IMR-90 (cell line): ENCODE results near the gene FAM234A. TPM values are rescaled to one million over a fixed set of nuclear protein-coding genes. Genes with fewer than 3 reads are reported as not detected.

Experiments
- ATAC-seq: fragments of 200-7000 bp; cut with Tn5 transposase; 2 replicates; pipeline ENCODE4 v1.9.1; 2020; ENCODE audit warnings: low read depth, mild to moderate bottlenecking, moderate library complexity
- BruUV-seq: library from RNA; stranded (reverse); fragments of 400-500 nt; replicated peaks from 2 replicates; lab custom pipeline; 2021; lab: Mats Ljungman, UMichigan
- CTCF ChIA-PET: fragments of 300-600 bp; formaldehyde crosslinking; extraction: SDS; loops from one replicate; lab custom pipeline; 2021; ENCODE audit warnings: antibody characterized with exemption; lab: Yijun Ruan, JAX
- POLR2A ChIA-PET: fragments of 300-600 bp; sonication (Branson Sonifier 250); formaldehyde crosslinking; loops from one replicate; lab custom pipeline; 2022; ENCODE audit warnings: antibody characterized with exemption; ENCODE audit not compliant: unreplicated experiment; lab: Charles Lee
- DNase-seq: peaks from one replicate; pipeline ENCODE4 v3.0.0; 2013
- H2AFZ ChIP-seq: replicated peaks from 2 replicates; pipeline ENCODE3; 2013; ENCODE audit warnings: low read length, mild to moderate bottlenecking; ENCODE audit not compliant: poor library complexity
- H2AK5ac ChIP-seq: 2 replicates; pipeline ENCODE4 v1.6.1; 2013; ENCODE audit warnings: low read depth, low read length, inconsistent platforms
- H2AK9ac ChIP-seq: replicated peaks from 2 replicates; pipeline ENCODE3; 2013; ENCODE audit warnings: mild to moderate bottlenecking, low read depth, low read length, moderate library complexity; ENCODE audit not compliant: poor library complexity
- H2BK120ac ChIP-seq: 2 replicates; pipeline ENCODE4 v1.6.1; 2013; ENCODE audit warnings: low read depth, low read length, inconsistent platforms
- H2BK15ac ChIP-seq: 3 replicates; pipeline ENCODE4 v1.6.1; 2013; ENCODE audit warnings: low read depth, low read length, inconsistent platforms
- H2BK20ac ChIP-seq: 2 replicates; pipeline ENCODE4 v1.6.1; 2013; ENCODE audit warnings: low read depth, mild to moderate bottlenecking, inconsistent platforms, low read length, moderate library complexity
- H2BK5ac ChIP-seq: 2 replicates; pipeline ENCODE4 v1.6.1; 2013; ENCODE audit warnings: mild to moderate bottlenecking, low read depth, low read length, inconsistent platforms; ENCODE audit not compliant: poor library complexity, severe bottlenecking
- H3K14ac ChIP-seq: replicated peaks from 2 replicates; pipeline ENCODE4 v1.6.1; 2013; ENCODE audit warnings: low read depth, low read length, inconsistent platforms
- H3K18ac ChIP-seq: 2 replicates; pipeline ENCODE4 v1.6.1; 2013; ENCODE audit warnings: low read depth, low read length, control low read depth
- H3K23ac ChIP-seq: 2 replicates; pipeline ENCODE4 v1.6.1; 2013; ENCODE audit warnings: low read depth, low read length, inconsistent platforms
- H3K27ac ChIP-seq: 2 replicates; pipeline ENCODE4 v1.5.1; 2013; ENCODE audit warnings: mild to moderate bottlenecking, control low read depth, low read length; ENCODE audit not compliant: insufficient read depth
- H3K27me3 ChIP-seq: 2 replicates; pipeline ENCODE4 v1.6.1; 2013; ENCODE audit warnings: low read length; ENCODE audit not compliant: control insufficient read depth, insufficient read depth
- H3K36me3 ChIP-seq: 2 replicates; pipeline ENCODE4 v1.6.1; 2013; ENCODE audit warnings: low read length, mixed read lengths; ENCODE audit not compliant: control insufficient read depth, insufficient read depth
- H3K4ac ChIP-seq: 2 replicates; pipeline ENCODE4 v1.6.1; 2013; ENCODE audit warnings: low read depth, low read length, inconsistent platforms
- H3K4me1 ChIP-seq: 2 replicates; pipeline ENCODE4 v1.6.1; 2013; ENCODE audit warnings: low read length, mixed read lengths; ENCODE audit not compliant: control insufficient read depth, insufficient read depth
- H3K4me2 ChIP-seq: 2 replicates; pipeline ENCODE4 v1.6.1; 2013; ENCODE audit warnings: low read depth, mild to moderate bottlenecking, control low read depth, low read length, moderate library complexity
- H3K4me3 ChIP-seq: 2 replicates; pipeline ENCODE4 v1.5.1; 2013; ENCODE audit warnings: low read depth, mild to moderate bottlenecking, control low read depth, low read length, moderate library complexity; ENCODE audit not compliant: insufficient read depth
- H3K56ac ChIP-seq: 2 replicates; pipeline ENCODE4 v1.6.1; 2013; ENCODE audit warnings: low read length, inconsistent platforms; ENCODE audit not compliant: insufficient read depth; ENCODE audit errors: extremely low read depth
- H3K79me1 ChIP-seq, 2 experiments: 2 replicates each; pipeline ENCODE4 v1.6.1; 2013; ENCODE audit warnings: low read length in 2 of 2, inconsistent platforms in 1 of 2, low read depth in 1 of 2
- H3K9ac ChIP-seq: 2 replicates; pipeline ENCODE4 v1.6.1; 2013; ENCODE audit warnings: low read depth, low read length, control low read depth
- H3K9me1 ChIP-seq: 2 replicates; pipeline ENCODE4 v1.6.1; 2013; ENCODE audit warnings: low read length, inconsistent platforms; ENCODE audit not compliant: insufficient read depth
- H3K9me3 ChIP-seq: 2 replicates; pipeline ENCODE4 v1.6.1; 2013; ENCODE audit warnings: low read length; ENCODE audit not compliant: control insufficient read depth, insufficient read depth
- H4K20me1 ChIP-seq: 2 replicates; pipeline ENCODE4 v1.6.1; 2013; ENCODE audit warnings: low read length, inconsistent platforms; ENCODE audit not compliant: insufficient read depth
- H4K5ac ChIP-seq: 2 replicates; pipeline ENCODE4 v1.6.1; 2013; ENCODE audit warnings: mild to moderate bottlenecking, low read depth, low read length, control low read depth
- H4K8ac ChIP-seq, 2 experiments: 2 replicates each; pipeline ENCODE4 v1.6.1; 2013; ENCODE audit warnings: low read depth in 2 of 2, low read length in 2 of 2, control low read depth in 1 of 2, inconsistent platforms in 1 of 2
- H4K91ac ChIP-seq: 2 replicates; pipeline ENCODE4 v1.6.1; 2013; ENCODE audit warnings: low read depth, low read length, inconsistent platforms; ENCODE audit not compliant: insufficient read depth
- BHLHE40 ChIP-seq: fragments of 150-350 bp; IDR thresholded peaks from 2 replicates; pipeline ENCODE4 v1.6.1; 2016; ENCODE audit warnings: mild to moderate bottlenecking, low read depth, low read length
- CEBPB ChIP-seq: IDR thresholded peaks from 2 replicates; pipeline ENCODE4 v1.6.1; 2012; ENCODE audit warnings: low read depth, low read length, improper control_type of control experiment
- CHD1 ChIP-seq: IDR thresholded peaks from 2 replicates; pipeline ENCODE4 v1.6.1; 2012; ENCODE audit warnings: low read depth, low read length, improper control_type of control experiment
- CTCF ChIP-seq: conservative IDR thresholded peaks from 2 replicates; pipeline ENCODE4 v1.5.1; 2012; ENCODE audit warnings: mild to moderate bottlenecking, low read depth, low read length, improper control_type of control experiment
- ELK1 ChIP-seq: fragments of 150-350 bp; IDR thresholded peaks from 2 replicates; pipeline ENCODE4 v1.6.1; 2016; ENCODE audit warnings: low read depth, mild to moderate bottlenecking, low read length, moderate library complexity, borderline replicate concordance
- FOS ChIP-seq: fragments of 150-350 bp; IDR thresholded peaks from 2 replicates; pipeline ENCODE4 v1.6.1; 2016; ENCODE audit warnings: low read depth, low read length
- MAFK ChIP-seq: IDR thresholded peaks from 2 replicates; pipeline ENCODE4 v1.6.1; 2012; ENCODE audit warnings: low read depth, low read length, improper control_type of control experiment
- MAZ ChIP-seq: IDR thresholded peaks from 2 replicates; pipeline ENCODE4 v1.6.1; 2012; ENCODE audit warnings: low read depth, mild to moderate bottlenecking, low read length, improper control_type of control experiment, moderate library complexity, borderline replicate concordance
- MXI1 ChIP-seq: IDR thresholded peaks from 2 replicates; pipeline ENCODE4 v1.6.1; 2012; ENCODE audit warnings: low read depth, mild to moderate bottlenecking, low read length, moderate library complexity, borderline replicate concordance
- NFE2L2 ChIP-seq: fragments of 150-350 bp; IDR thresholded peaks from 2 replicates; pipeline ENCODE4 v1.6.1; 2016; ENCODE audit warnings: low read depth, mild to moderate bottlenecking, low read length
- POLR2A ChIP-seq: IDR thresholded peaks from 2 replicates; pipeline ENCODE4 v1.6.1; 2012; ENCODE audit warnings: mild to moderate bottlenecking, low read depth, low read length
- RAD21 ChIP-seq: IDR thresholded peaks from 2 replicates; pipeline ENCODE4 v1.6.1; 2012; ENCODE audit warnings: low read length, improper control_type of control experiment
- RCOR1 ChIP-seq: IDR thresholded peaks from 2 replicates; pipeline ENCODE4 v1.6.1; 2012; ENCODE audit warnings: mild to moderate bottlenecking, low read length, improper control_type of control experiment; ENCODE audit not compliant: insufficient replicate concordance
- RFX5 ChIP-seq: IDR thresholded peaks from 2 replicates; pipeline ENCODE4 v1.8.0; 2012; ENCODE audit warnings: low read depth, mild to moderate bottlenecking, low read length, moderate library complexity
- SMC3 ChIP-seq: fragments of 150-350 bp; IDR thresholded peaks from 2 replicates; pipeline ENCODE4 v1.6.1; 2016; ENCODE audit warnings: low read depth, mild to moderate bottlenecking, antibody characterized with exemption, low read length, moderate library complexity
- USF2 ChIP-seq: fragments of 150-350 bp; IDR thresholded peaks from 2 replicates; pipeline ENCODE4 v1.6.1; 2017; ENCODE audit warnings: mild to moderate bottlenecking, antibody characterized with exemption, low read length, low read depth
- WGBS, 2 experiments: methylation state at CpG; one replicate each; pipeline versions ENCODE4 v1.1.5 to v1.1.7; 2013; ENCODE audit warnings: missing lambda C conversion rate in 2 of 2; ENCODE audit not compliant: insufficient read length in 1 of 2; ENCODE audit errors: extremely low coverage in 2 of 2; 5-methylcytosine and 5-hydroxymethylcytosine counted together
- dilution Hi-C: fragments of 300-500 bp; cut with HindIII; formaldehyde crosslinking; loops from one replicate; pipeline ENCODE4 v1.14.3; 2018; ENCODE audit warnings: low sequenced_read_pairs; ENCODE audit not compliant: unreplicated experiment
- in situ Hi-C: fragments of 300-500 bp; cut with MboI; formaldehyde crosslinking; loops from 3 replicates; pipeline ENCODE4 v1.14.3; 2019; ENCODE audit warnings: low sequenced_read_pairs, inconsistent platforms, mixed read lengths
- intact Hi-C: fragments of 100-400 bp; cut with micrococcal nuclease; formaldehyde crosslinking; loops from 2 replicates; pipeline ENCODE4 v1.10.0; 2022
- polyA plus RNA-seq, 3 experiments: library from polyadenylated mRNA; depleted of rRNA; stranded (reverse); fragments of >200 nt; gene quantifications; 2 replicates each; pipeline ENCODE4 v1.2.3, GENCODE V29; 2012; ENCODE audit warnings: low replicate concordance in 1 of 3
- total RNA-seq: library from RNA; depleted of rRNA; stranded (reverse); fragments of >200 nt; gene quantifications from 2 replicates; pipeline ENCODE4 v1.2.3, GENCODE V29; 2012

The FAM234A gene
- total and polyA plus RNA-seq, 2 of the 4 experiments (the other 2 are of a cell fraction) = 30.3 to 64.2 TPM

- no peak overlapping the region for H3K23ac ChIP-seq
- H3K79me1 ChIP-seq = no peaks in the 10 kb centered on the region
- H3K4me1 ChIP-seq = no peaks in the 10 kb centered on the region
- peaks cover 3% of the 10 kb centered on the region for H3K9me1 ChIP-seq
- intact Hi-C loops = no loop called here
- H3K4me3 ChIP-seq = no peak overlapping the region
- no peak overlapping the region for H3K4me2 ChIP-seq
- dilution Hi-C loops = no loop called here
- H3K9me3 ChIP-seq = no peaks in the 10 kb centered on the region
- H2BK120ac ChIP-seq = no peak overlapping the region
- in situ Hi-C loops = no loop called here
- no peak overlapping the region for H2AK9ac ChIP-seq
- H3K4ac ChIP-seq = no peak overlapping the region
- no peak overlapping the region for H3K18ac ChIP-seq
- no peak overlapping the region for H2AK5ac ChIP-seq
- POLR2A ChIA-PET = no interaction called here
- CTCF ChIA-PET = no interaction called here
- no peak overlapping the region for H3K14ac ChIP-seq
- H4K91ac ChIP-seq = no peak overlapping the region
- no peak for DNase-seq
- no peak overlapping the region for H2BK5ac ChIP-seq
- WGBS, 2 experiments = 89% methylated on average over 5 of the region's 14 CpGs; no CpG with 5 or more reads in 1 of the 2 experiments
- no peak overlapping the region for H4K8ac ChIP-seq
- no peak overlapping the region for H2BK20ac ChIP-seq
- peaks cover 33% of the 10 kb centered on the region for H3K36me3 ChIP-seq
- H4K20me1 ChIP-seq = no peaks in the 10 kb centered on the region
- no peak overlapping the region for H2AFZ ChIP-seq
- no peaks in the 10 kb centered on the region for H3K27me3 ChIP-seq
- BruUV-seq = TSS peak; percentile 88
- no peak overlapping the region for H3K27ac ChIP-seq
- no peak overlapping the region for H4K5ac ChIP-seq
- H2BK15ac ChIP-seq = no peak overlapping the region
- no peak overlapping the region for H3K9ac ChIP-seq
- ATAC-seq = no peak
- TF ChIP-seq USF2 (no peak), CEBPB (no peak), FOS (no peak), POLR2A (no peak), MAFK (no peak), MAZ (no peak), RCOR1 (no peak), MXI1 (no peak), RAD21 (no peak), ELK1 (no peak), SMC3 (no peak), CTCF (no peak), RFX5 (no peak), CHD1 (no peak), NFE2L2 (no peak), BHLHE40 (no peak)
- no peak overlapping the region for H3K56ac ChIP-seq
Observed at GRCh38 chr16:265002-265529, 30.4 kb downstream of the FAM234A start.
